Sigmoid colon (tissue), 4 donors: ENCODE results near the gene ABCB1.
"Not testable (repeated sequence)": the region's sequence is repeated elsewhere in the genome, so short reads cannot be mapped to it uniquely, and the experiment has no call there.

ENCODE experiments used
- CTCF ChIP-seq, 4 experiments: fragments of 450-650 bp in 3 of 4; fragments of 200-600 bp in 1 of 4; IDR thresholded peaks; one replicate each; pipeline ENCODE4 v1.5.1; 2016 to 2019; ENCODE audit warnings: antibody characterized with exemption in 4 of 4, mild to moderate bottlenecking in 3 of 4, moderate library complexity in 2 of 4
- POLR2A ChIP-seq, 2 donors: fragments of 450-650 bp; IDR thresholded peaks; one replicate each; pipeline ENCODE4 v1.6.1; 2016; ENCODE audit warnings: antibody characterized with exemption in 2 of 2, mild to moderate bottlenecking in 2 of 2, moderate library complexity in 2 of 2
- POLR2AphosphoS5 ChIP-seq, 4 donors: sonication (generic); formaldehyde crosslinking; IDR thresholded peaks; one replicate each; pipeline ENCODE4 v1.6.1; 2017; ENCODE audit warnings: antibody characterized with exemption in 4 of 4

GRCh38 chr7:87469204-87469603 is 131.5 kb downstream of the ABCB1 start:
- TF ChIP-seq CTCF, POLR2A, POLR2AphosphoS5 (IDR thresholded peaks at IDR 0.05): not testable (repeated sequence)
